Osteocyte (in vitro differentiated cells): ENCODE measurements around the gene SUPT3H. TPM values are rescaled to one million over a fixed set of nuclear protein-coding genes. Genes with fewer than 3 reads are reported as not detected.

Experiments
- microRNA-seq: library from miRNA; unstranded; fragments of <30 nt; microRNA quantifications from one replicate; pipeline ENCODE4 v1.1.0, GENCODE V29; 2020; ENCODE audit not compliant: unreplicated experiment
- total RNA-seq: library from RNA; stranded (reverse); gene quantifications from 2 replicates; pipeline ENCODE4 v1.2.1, GENCODE V29; 2021

The SUPT3H gene
- total RNA-seq, 1 donor from 2014 or later, result 13.2 TPM

Small RNA genes within 50 kb of the gene (microRNA-seq; reads per million reads assigned to microRNA genes)
- not detected for gene MIR586

Other genes starting within 250 kb of the SUPT3H start
- gene RUNX2, start 49.6 kb downstream of the SUPT3H start, total RNA-seq, result 25.3 and 28.1 TPM in 2 replicates